AG09309 (cell line): ENCODE data around the gene INSR.

ENCODE experiments used
- DNase-seq: peaks from one replicate; pipeline ENCODE4 v3.0.0-alpha.2; 2010; ENCODE audit warnings: low read depth
- H3K4me3 ChIP-seq: 2 replicates; pipeline ENCODE4 v1.5.1; 2011; ENCODE audit warnings: mild to moderate bottlenecking, low read depth, low read length, moderate library complexity; ENCODE audit not compliant: control insufficient read depth
- CTCF ChIP-seq: IDR thresholded peaks from 2 replicates; pipeline ENCODE4 v1.5.1; 2011; ENCODE audit warnings: mild to moderate bottlenecking, low read depth, low read length, inconsistent platforms; ENCODE audit not compliant: insufficient read depth, control insufficient read depth; ENCODE audit errors: missing control alignments

Gene INSR

DNA sequence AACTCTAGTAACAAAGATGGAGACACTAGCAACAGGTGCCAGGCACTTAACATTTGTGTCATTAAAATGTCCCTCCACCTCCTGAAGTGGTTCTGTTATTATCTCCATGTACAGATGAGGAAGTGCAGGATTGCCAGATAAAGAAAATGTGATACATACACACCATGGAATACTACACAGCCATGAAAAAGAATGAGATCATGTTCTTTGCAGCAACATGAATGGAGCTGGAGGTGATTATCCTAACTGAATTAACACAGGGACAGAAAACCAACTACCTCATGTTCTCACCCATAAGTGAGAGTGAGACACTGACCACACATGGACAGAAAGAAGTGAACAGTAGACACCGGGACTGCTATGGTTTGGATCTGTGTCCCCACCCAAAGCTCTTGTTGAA, 164.2 kb downstream of the INSR start:
- no peak for TF ChIP-seq CTCF
- no peak overlapping the region for H3K4me3 ChIP-seq
- no peak for DNase-seq

GRCh38 chr19:7126132-7126531, 168.1 kb downstream of the INSR start:
- no peak for DNase-seq
- H3K4me3 ChIP-seq = no peak overlapping the region
- TF ChIP-seq CTCF = no peak

DNA sequence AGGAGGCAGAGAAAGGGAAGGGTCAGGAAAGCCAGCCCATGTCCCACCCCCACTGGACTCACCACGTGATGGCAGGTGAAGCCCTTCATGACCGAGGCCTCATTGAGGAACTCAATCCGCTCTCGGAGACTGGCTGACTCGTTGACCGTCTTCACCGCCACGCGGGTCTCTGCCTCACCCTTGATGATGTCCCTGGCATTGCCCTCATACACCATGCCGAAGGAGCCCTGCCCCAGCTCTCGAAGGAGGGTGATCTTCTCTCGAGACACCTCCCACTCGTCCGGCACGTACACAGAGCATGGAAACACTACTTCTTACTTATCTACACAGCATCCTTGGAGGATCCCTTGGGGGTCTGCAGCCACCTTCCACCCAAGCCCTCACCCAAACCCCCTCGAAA, 169.0 kb downstream of the INSR start:
- no peak overlapping the region for H3K4me3 ChIP-seq
- no peak for TF ChIP-seq CTCF
- no peak for DNase-seq

DNA sequence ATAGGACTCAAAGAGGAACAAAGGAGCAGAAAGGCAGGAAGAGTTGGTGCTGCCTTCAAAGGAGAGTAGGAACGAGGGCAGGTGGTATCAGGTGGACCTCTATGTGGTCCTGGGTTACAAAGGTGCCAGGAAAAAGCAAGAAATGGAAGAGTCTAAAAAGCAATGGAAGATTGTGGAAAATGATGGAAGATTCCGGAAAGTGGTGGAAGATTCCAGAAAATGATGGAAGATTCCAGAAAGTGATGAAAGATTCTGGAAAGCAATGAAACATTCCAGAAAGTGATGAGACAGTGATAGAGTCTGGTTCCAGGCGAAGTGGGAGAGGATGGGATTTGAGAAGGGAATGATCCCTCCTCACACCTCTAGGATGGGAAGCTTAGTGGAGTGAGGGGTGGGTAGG, 169.4 kb downstream of the INSR start:
- TF ChIP-seq CTCF = no peak
- no peak overlapping the region for H3K4me3 ChIP-seq
- DNase-seq = no peak

- H3K4me3 ChIP-seq = no peak overlapping the region
- no peak for DNase-seq
- no peak for TF ChIP-seq CTCF
Measured at GRCh38 chr19:7122701-7123100, 171.5 kb downstream of the INSR start.

DNA sequence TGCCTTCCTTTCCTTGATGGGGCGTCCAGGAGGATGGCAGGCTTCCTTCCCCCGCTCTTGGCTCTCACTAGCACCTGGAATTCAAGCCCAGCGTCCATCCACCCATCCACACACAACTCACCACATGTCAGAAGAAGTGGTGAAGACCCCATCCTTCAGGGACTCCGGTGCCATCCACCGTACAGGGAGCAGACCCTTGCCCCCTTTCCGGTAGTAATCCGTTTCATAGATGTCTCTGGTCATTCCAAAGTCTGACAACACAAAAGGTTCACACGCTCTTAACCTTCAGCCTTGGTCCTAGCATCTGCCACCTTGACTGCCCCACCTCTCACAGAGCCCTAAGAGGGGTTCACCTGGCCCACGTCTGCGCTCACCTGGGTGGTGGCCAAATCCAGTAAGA, 173.7 kb downstream of the INSR start:
- H3K4me3 ChIP-seq = no peak overlapping the region
- DNase-seq = no peak
- no peak for TF ChIP-seq CTCF

DNA sequence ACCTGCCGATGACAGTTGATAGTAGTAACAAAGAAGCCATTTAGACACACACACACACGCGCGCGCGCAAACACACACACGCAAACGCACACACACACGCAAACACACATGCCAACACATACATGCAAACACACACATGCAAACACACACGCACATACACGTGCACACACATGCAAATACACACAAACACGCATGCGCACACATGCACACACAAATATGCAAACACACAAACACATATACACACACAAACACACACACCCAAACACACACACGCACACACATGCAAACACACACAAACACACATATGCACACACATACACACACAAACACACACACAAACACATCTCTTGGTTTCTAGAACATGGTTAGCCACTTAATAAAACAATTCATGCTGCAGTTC, 174.6 kb downstream of the INSR start:
- H3K4me3 ChIP-seq = no peak overlapping the region
- no peak for TF ChIP-seq CTCF
- no peak for DNase-seq
